HepG2 (cell line): ENCODE results near the gene LMAN2L. TPM values are rescaled to one million over a fixed set of nuclear protein-coding genes. Genes with fewer than 3 reads are reported as not detected.

Experiments used
- ARNTL ChIP-seq: sonication (generic); formaldehyde crosslinking; IDR thresholded peaks from 2 replicates; pipeline ENCODE4 v1.4.0; 2020; ENCODE audit warnings: mild to moderate bottlenecking, missing genetic modification reagents
- BHLHE40 ChIP-seq: IDR thresholded peaks from 2 replicates; pipeline ENCODE4 v1.6.1; 2011; ENCODE audit warnings: low read length, improper control_type of control experiment
- KLF12 ChIP-seq: sonication (generic); formaldehyde crosslinking; IDR thresholded peaks from 2 replicates; pipeline ENCODE4 v1.4.0; 2020; ENCODE audit warnings: missing genetic modification reagents, borderline replicate concordance
- ZSCAN29 ChIP-seq: sonication (generic); formaldehyde crosslinking; conservative IDR thresholded peaks from 2 replicates; pipeline ENCODE4 v1.4.0; 2020; ENCODE audit warnings: mild to moderate bottlenecking, missing genetic modification reagents
- polyA plus RNA-seq, 8 experiments: library from polyadenylated mRNA; depleted of rRNA in 3 of 8; stranded (reverse) in 7 of 8; unstranded in 1 of 8; fragments of >200 nt; fragmentation: Illumina TruSeq in 4 of 8; extraction: Trizol in 4 of 8; gene quantifications; 2 replicates each; pipeline versions ENCODE4 v1.2.1 to v1.2.3, GENCODE V29; 2011 to 2016; ENCODE audit warnings: low read depth in 4 of 8, missing spikeins in 1 of 8, mixed read lengths in 1 of 8; ENCODE audit not compliant: insufficient read depth in 1 of 8
- total RNA-seq, 5 experiments: library from RNA; depleted of rRNA; stranded (reverse); fragments of >200 nt; fragmentation: Illumina TruSeq; extraction: Trizol; gene quantifications; 2 replicates each; pipeline ENCODE4 v1.2.3, GENCODE V29; 2016; ENCODE audit warnings: low read depth in 1 of 5
- TF ChIP-seq, protein P1 (sequence below): conservative IDR thresholded peaks from 2 replicates; pipeline ENCODE4 v1.6.1; 2018; ENCODE audit warnings: missing genetic modification reagents
- TF ChIP-seq, protein P2 (sequence below): sonication (generic); formaldehyde crosslinking; IDR thresholded peaks from 2 replicates; pipeline ENCODE4 v1.4.0; 2020; ENCODE audit warnings: low read depth, mild to moderate bottlenecking, missing genetic modification reagents
- TF ChIP-seq, protein P3 (sequence below): IDR thresholded peaks from 2 replicates; pipeline ENCODE4 v1.6.1; 2016; ENCODE audit warnings: missing compliant biosample characterization, missing genetic modification reagents, borderline replicate concordance
- TF ChIP-seq, protein P4 (sequence below): sonication (generic); formaldehyde crosslinking; IDR thresholded peaks from 2 replicates; pipeline ENCODE4 v1.9.0; 2021; ENCODE audit warnings: mild to moderate bottlenecking, missing genetic modification reagents
- TF ChIP-seq, protein P5 (sequence below): sonication (generic); formaldehyde crosslinking; IDR thresholded peaks from 2 replicates; pipeline ENCODE4 v1.4.0; 2020; ENCODE audit warnings: mild to moderate bottlenecking, missing genetic modification reagents, borderline replicate concordance

The LMAN2L gene
- total and polyA plus RNA-seq, 2 of the 13 experiments (the other 11 are each of a cell fraction or from before 2014, with no cell fraction given) = 39.1 to 57.9 TPM

DNA sequence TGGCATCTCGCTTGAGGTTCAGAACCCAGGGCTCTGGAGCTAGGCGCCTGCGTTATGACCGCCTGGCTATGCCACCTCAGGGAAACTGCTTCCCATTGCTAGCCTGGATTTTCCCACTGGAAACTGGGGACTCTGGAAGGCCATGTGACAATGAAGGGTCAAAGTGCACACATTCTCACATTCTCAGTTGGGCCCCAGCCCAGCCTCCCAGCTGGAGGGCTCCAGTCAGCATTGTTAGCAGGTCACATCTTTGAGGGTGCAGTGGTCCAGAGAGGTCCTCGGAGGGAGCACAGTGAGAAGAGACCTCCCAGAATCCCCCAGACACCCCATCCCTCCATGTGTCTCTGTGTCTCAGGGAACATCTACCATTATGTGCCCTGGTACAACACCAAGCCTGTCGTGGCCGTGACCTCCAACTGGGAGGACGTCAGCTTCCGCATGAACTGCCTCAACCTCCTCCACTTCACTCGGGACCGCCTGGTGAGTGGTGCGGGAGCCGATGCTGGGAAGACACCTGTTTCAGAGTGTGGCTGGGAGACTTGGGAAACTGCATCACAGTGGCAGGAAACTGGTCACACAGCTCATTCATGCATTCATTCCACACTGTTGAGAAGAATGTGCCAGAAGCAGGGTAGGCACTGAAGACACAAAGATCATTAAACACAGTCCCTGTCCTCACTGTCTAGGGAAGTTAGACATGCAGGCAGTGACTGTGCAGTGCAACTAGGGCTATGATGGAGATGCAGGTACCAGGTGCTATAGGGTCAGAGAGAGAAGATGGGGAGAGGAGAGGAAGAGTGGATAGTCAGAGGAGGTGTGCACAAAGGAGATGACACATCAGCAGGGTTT lies 55.7 kb downstream of the LMAN2L start (continued):
- TF ChIP-seq, protein P1, sequence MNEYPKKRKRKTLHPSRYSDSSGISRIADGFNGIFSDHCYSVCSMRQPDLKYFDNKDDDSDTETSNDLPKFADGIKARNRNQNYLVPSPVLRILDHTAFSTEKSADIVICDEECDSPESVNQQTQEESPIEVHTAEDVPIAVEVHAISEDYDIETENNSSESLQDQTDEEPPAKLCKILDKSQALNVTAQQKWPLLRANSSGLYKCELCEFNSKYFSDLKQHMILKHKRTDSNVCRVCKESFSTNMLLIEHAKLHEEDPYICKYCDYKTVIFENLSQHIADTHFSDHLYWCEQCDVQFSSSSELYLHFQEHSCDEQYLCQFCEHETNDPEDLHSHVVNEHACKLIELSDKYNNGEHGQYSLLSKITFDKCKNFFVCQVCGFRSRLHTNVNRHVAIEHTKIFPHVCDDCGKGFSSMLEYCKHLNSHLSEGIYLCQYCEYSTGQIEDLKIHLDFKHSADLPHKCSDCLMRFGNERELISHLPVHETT (CRISPR knock-in tag) = no peak
- TF ChIP-seq, protein P2, sequence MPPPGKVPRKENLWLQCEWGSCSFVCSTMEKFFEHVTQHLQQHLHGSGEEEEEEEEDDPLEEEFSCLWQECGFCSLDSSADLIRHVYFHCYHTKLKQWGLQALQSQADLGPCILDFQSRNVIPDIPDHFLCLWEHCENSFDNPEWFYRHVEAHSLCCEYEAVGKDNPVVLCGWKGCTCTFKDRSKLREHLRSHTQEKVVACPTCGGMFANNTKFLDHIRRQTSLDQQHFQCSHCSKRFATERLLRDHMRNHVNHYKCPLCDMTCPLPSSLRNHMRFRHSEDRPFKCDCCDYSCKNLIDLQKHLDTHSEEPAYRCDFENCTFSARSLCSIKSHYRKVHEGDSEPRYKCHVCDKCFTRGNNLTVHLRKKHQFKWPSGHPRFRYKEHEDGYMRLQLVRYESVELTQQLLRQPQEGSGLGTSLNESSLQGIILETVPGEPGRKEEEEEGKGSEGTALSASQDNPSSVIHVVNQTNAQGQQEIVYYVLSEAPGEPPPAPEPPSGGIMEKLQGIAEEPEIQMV = 0 out of 2 replicates have a peak, but pooled peaks have one; percentile 37
- TF ChIP-seq BHLHE40 (0 out of 2 replicates have a peak, but pooled peaks have one; percentile 7), ARNTL (CRISPR knock-in tag) (peak; percentile 81), ZSCAN29 (CRISPR knock-in tag) (0 out of 2 replicates have a peak, but pooled peaks have one; percentile 44), KLF12 (CRISPR knock-in tag) (no peak)
- TF ChIP-seq, protein P3, sequence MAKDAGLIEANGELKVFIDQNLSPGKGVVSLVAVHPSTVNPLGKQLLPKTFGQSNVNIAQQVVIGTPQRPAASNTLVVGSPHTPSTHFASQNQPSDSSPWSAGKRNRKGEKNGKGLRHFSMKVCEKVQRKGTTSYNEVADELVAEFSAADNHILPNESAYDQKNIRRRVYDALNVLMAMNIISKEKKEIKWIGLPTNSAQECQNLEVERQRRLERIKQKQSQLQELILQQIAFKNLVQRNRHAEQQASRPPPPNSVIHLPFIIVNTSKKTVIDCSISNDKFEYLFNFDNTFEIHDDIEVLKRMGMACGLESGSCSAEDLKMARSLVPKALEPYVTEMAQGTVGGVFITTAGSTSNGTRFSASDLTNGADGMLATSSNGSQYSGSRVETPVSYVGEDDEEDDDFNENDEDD (CRISPR knock-in tag) = peak; percentile 69; the same call in 1 of the 2 replicates
- TF ChIP-seq, protein P4, sequence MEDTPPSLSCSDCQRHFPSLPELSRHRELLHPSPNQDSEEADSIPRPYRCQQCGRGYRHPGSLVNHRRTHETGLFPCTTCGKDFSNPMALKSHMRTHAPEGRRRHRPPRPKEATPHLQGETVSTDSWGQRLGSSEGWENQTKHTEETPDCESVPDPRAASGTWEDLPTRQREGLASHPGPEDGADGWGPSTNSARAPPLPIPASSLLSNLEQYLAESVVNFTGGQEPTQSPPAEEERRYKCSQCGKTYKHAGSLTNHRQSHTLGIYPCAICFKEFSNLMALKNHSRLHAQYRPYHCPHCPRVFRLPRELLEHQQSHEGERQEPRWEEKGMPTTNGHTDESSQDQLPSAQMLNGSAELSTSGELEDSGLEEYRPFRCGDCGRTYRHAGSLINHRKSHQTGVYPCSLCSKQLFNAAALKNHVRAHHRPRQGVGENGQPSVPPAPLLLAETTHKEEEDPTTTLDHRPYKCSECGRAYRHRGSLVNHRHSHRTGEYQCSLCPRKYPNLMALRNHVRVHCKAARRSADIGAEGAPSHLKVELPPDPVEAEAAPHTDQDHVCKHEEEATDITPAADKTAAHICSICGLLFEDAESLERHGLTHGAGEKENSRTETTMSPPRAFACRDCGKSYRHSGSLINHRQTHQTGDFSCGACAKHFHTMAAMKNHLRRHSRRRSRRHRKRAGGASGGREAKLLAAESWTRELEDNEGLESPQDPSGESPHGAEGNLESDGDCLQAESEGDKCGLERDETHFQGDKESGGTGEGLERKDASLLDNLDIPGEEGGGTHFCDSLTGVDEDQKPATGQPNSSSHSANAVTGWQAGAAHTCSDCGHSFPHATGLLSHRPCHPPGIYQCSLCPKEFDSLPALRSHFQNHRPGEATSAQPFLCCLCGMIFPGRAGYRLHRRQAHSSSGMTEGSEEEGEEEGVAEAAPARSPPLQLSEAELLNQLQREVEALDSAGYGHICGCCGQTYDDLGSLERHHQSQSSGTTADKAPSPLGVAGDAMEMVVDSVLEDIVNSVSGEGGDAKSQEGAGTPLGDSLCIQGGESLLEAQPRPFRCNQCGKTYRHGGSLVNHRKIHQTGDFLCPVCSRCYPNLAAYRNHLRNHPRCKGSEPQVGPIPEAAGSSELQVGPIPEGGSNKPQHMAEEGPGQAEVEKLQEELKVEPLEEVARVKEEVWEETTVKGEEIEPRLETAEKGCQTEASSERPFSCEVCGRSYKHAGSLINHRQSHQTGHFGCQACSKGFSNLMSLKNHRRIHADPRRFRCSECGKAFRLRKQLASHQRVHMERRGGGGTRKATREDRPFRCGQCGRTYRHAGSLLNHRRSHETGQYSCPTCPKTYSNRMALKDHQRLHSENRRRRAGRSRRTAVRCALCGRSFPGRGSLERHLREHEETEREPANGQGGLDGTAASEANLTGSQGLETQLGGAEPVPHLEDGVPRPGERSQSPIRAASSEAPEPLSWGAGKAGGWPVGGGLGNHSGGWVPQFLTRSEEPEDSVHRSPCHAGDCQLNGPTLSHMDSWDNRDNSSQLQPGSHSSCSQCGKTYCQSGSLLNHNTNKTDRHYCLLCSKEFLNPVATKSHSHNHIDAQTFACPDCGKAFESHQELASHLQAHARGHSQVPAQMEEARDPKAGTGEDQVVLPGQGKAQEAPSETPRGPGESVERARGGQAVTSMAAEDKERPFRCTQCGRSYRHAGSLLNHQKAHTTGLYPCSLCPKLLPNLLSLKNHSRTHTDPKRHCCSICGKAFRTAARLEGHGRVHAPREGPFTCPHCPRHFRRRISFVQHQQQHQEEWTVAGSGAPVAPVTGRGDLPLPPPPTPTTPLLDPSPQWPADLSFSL = no peak
- TF ChIP-seq, protein P5, sequence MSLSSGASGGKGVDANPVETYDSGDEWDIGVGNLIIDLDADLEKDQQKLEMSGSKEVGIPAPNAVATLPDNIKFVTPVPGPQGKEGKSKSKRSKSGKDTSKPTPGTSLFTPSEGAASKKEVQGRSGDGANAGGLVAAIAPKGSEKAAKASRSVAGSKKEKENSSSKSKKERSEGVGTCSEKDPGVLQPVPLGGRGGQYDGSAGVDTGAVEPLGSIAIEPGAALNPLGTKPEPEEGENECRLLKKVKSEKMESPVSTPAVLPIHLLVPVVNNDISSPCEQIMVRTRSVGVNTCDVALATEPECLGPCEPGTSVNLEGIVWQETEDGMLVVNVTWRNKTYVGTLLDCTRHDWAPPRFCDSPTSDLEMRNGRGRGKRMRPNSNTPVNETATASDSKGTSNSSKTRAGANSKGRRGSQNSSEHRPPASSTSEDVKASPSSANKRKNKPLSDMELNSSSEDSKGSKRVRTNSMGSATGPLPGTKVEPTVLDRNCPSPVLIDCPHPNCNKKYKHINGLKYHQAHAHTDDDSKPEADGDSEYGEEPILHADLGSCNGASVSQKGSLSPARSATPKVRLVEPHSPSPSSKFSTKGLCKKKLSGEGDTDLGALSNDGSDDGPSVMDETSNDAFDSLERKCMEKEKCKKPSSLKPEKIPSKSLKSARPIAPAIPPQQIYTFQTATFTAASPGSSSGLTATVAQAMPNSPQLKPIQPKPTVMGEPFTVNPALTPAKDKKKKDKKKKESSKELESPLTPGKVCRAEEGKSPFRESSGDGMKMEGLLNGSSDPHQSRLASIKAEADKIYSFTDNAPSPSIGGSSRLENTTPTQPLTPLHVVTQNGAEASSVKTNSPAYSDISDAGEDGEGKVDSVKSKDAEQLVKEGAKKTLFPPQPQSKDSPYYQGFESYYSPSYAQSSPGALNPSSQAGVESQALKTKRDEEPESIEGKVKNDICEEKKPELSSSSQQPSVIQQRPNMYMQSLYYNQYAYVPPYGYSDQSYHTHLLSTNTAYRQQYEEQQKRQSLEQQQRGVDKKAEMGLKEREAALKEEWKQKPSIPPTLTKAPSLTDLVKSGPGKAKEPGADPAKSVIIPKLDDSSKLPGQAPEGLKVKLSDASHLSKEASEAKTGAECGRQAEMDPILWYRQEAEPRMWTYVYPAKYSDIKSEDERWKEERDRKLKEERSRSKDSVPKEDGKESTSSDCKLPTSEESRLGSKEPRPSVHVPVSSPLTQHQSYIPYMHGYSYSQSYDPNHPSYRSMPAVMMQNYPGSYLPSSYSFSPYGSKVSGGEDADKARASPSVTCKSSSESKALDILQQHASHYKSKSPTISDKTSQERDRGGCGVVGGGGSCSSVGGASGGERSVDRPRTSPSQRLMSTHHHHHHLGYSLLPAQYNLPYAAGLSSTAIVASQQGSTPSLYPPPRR (CRISPR knock-in tag) = peak; percentile 45; the same call in 1 of the 2 replicates
